GM21786 (cell line): ENCODE data around the gene CLIP2.

ENCODE experiments used
- ATAC-seq: cut with Tn5 transposase; IDR thresholded peaks from one replicate; pipeline ENCODE4 v1.9.1; 2021; ENCODE audit not compliant: unreplicated experiment

Gene CLIP2

DNA sequence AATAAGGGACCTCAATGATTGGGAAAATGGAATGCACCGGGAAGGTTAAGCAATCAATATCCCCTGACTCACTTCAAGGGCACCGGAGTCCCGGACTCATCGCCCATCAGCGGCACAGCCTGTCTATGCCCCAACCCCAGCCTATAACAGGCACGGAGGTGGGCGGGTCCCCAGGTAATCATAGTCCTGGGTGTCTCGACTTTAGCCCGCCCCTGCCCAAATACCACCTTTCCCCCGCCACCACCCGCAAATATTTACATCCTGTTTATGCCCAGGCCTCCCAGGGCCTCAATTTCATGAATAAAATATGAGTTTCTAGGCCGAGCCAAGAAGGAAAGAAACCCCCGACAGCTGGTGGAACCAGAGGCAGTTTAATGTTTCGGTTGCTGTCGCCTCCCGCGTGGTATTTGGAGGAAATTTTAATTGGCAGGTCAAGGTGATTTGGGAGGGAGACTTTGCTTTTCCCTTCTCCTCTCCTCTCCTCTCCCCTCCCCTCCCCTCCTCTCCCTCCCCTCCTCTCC lies 19.4 kb upstream of the CLIP2 start:
- ATAC-seq = peak; percentile 36

DNA sequence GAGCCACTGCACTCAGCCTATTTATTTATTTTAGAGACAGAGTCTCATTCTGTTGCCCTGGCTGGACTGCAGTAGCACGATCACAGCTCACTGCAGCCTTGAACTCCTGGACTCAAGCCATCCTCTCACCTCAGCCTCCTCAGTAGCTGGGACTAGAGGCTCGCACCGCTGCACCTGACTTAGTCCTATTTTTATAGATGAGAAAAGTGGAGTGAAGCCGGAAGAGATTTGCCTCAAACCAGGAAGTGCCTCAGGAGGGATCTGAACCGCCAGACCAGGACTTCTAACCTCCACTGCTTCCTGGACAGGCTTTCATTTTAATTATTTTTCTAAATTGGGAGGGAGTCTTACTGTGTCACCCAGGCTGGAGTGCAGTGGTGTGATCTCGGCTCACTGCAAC lies 17.5 kb upstream of the CLIP2 start:
- no peak for ATAC-seq

DNA sequence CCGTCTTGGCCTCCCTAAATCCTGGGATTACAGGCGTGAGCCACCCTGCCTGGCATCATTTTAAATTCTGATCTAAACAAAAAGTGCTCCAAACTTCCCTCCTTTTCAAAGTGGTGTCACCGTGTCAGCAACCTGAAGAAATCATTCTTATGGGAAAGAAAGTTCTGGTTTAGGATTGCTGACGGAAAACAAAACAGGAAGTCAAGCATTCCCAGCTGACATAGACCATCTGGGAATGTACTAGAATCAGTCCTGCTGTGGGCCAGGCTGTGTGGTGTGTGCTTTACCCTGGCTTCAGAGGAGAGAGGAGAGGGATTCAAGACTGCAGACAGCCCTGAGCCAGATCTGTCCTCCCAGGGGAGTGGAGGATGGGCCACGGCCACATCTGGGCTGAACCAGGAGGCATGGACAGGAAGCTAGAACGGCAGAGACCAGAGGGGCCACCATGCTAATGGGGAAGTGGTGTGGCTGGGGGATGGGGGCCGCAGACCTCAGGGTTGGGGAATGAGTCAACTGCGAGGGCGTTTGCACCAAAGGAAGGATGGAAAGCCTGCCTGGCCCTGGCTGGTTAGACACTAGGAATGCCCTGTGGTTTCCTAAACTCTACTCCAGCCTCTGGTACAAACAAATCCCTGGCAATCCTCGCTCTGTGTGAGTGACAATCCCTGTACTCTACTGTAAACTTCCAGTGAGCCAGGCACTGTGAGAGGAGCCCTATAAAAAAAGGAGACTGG lies 16.7 kb upstream of the CLIP2 start:
- peak; percentile 67 for ATAC-seq

DNA sequence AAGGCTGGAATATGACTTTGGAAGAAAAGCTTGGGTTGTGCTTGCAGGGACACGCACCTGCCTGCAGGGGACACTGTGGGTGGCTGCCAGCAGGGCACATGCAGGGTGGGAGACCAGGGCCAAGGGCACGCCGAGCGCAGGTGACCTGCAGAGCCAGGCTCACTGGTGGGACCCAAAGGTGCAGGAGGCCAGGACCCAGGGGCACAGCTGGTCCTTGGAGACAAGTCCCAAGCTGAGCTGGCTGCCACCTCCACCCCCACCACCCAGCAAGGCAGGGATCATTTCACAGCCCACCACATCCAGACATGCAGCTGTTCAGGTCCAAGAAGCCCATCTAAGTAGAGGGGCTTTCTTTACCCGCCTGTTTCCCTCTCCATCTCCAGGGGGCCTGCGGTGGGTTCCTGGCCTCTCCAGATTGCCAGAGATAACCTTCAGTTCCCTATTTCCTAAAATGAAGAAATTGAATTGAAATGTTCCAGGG lies 13.8 kb upstream of the CLIP2 start:
- ATAC-seq = no peak

DNA sequence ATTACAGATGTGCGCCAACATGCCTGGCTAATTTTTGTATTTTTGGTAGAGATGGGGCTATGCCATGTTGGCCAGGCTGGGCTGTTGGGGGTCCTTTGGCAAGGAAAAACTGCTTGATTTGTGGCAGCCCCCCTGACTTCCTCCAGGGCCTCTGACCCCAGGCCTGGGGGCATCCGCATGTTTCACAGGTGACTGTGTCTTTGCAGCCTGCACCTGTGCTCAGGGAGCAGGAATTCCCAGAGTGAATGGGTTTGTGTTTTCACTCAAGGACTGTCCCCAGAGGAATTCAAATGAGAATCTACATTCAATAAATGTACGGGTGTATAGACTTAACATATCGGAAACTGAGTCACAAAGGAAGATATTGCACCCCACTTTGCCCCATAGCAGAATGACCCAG lies 11.6 kb upstream of the CLIP2 start:
- ATAC-seq = no peak

DNA sequence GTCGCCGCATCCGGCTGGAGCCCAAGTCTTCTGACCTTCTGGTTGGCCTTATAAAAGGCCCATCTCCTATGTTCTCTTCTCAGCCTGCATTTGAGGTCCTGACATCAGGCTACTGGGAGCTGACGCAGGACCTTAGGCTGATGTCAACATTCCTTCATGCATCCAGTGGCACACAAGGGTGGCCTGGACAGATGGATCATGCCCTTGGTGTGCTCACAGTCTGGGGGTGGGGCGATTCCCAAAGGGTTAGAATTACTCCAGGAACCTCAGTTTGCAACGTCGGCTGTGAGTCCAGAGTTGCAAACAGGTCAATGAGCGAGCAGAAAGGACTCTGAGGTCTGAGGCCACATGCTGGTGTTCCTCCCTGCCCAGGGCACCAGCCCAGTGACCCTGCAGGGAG lies 8.2 kb upstream of the CLIP2 start:
- ATAC-seq = no peak

DNA sequence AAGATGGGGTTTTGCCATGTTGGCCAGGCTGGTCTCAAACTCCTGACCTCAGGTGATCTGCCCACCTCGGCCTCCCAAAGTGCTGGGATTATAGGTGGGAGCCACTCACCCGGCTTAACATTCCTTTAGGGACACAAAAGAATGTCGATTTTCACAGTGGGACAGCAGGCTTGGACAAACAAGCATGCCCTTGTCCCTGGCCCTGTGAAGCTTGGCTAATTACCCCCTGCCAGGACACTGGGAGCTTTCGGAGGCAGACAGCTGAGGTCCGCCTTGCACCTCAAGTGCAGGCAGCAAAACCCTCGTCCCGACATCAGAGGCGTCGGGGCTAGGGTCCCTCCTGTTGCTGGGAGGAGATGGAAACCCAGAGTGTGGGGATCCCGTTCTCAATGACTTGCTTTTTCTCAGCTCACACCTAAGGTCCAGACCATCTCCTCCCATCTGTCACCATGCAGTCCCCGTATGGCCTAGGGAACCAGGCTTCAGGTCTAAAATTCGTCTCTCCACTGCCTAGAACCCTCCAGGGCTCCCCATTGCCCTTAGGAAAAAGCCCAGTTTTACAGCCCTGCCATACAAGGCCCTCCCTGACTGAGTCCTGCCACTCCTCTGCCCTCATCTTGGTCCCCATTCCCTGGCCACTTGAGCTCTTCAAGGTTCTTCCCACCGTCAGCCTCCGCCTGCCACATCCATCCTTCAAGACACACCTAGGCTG lies 6.3 kb upstream of the CLIP2 start:
- ATAC-seq = no peak

DNA sequence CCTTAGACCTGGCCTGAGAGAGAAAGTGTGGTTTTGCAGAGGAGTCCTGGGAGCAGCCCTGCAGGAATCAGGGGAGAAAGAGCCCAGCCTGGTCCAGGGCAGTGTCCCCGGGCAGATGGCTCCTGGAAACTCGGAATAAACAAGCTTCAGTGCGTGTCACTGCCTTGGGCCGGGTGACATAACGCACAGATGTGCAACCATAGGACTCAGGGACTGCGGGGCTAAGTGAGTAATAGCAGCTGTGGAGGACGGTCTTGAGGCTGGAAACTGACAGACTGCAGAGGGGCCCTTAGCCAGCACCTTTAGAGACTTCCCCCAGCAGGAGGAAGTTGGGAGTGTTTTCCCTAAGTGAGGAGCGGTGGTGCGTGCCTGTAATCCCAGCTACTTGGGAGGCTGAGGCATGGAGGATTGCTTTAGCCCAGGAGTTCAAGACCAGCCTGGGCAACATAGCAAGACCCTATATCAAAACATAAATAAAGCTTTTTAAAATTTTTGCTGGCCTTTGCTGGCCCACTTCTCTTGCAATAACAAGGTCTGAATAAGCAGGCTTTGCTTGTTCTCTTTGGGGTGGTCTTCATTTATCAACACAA lies 5.3 kb upstream of the CLIP2 start:
- no peak for ATAC-seq

DNA sequence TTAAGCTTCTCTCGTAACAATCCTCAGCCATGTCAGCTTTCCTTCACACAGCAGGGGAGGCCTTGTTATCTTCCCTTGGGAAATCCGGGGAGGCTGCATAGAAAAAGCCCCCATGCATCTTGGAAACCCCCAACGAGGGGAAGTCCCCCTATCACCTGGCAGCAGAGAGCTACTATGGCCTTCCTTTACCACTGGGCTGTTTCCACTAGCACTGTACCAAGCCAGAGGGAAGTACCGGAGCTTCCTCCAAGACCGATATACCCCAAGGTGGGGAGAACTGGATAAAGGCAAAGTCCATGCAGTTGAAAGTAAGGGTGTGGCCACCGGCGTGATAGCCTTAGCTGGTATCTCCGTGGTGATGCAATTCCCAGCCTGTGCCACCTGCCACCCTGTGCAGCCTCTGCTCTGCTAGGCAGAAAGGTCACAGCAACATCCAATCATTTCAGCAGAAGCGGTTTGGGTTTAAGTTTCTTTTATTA lies 4.4 kb upstream of the CLIP2 start:
- peak; percentile 50 for ATAC-seq

DNA sequence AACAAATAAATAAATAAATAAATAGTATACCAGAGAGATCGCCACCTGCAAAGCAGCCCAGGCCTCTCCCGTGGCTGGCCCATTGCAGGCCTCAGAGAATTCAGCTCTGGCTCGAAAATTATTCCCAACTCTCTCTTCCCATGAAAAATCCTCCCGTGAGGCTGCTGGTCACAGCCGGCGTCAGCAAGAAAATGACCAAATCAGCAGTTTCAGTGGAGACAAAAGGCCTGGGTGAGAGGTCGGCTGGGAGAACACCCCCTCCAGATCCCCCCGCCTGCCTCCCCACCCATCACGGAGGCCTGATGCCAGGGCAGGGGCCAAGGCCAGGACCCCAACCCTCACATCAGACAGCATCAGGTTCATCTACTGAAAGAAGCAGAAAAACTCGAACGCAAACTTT lies 3.1 kb upstream of the CLIP2 start:
- no peak for ATAC-seq

DNA sequence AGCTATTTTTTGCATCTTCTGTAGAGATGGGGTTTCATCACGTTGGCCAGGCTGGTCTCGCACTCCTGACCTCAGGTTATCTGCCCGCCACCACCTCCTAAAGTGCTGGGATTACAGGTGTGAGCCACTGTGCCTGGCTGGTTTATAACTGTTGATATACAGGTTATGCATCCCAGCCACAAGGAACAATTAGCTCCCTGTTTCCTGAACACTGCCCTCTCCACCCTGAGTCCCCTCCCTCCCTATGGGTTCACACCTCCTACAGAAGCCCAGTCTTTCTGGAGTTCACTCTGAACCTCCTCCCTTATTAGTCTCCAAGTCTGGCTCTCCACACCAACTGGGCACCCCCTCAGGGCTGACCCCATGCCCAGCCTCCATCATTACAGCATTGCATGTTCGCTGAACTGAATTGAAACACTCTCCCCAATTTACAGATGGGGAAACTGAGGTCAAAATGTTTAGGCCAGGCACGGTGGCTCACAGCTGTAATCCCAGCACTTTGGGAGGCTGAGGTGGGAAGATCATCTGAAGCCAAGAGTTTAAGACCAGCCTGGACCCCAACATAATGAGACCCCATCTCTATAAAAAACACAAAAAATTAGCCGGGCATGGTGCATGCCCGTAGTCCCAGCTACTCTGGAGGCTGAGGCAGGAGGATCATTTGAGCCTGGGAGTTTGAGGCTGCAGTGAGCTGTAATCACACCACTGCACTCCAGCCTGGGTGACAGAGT lies 1.7 kb upstream of the CLIP2 start:
- no peak for ATAC-seq

DNA sequence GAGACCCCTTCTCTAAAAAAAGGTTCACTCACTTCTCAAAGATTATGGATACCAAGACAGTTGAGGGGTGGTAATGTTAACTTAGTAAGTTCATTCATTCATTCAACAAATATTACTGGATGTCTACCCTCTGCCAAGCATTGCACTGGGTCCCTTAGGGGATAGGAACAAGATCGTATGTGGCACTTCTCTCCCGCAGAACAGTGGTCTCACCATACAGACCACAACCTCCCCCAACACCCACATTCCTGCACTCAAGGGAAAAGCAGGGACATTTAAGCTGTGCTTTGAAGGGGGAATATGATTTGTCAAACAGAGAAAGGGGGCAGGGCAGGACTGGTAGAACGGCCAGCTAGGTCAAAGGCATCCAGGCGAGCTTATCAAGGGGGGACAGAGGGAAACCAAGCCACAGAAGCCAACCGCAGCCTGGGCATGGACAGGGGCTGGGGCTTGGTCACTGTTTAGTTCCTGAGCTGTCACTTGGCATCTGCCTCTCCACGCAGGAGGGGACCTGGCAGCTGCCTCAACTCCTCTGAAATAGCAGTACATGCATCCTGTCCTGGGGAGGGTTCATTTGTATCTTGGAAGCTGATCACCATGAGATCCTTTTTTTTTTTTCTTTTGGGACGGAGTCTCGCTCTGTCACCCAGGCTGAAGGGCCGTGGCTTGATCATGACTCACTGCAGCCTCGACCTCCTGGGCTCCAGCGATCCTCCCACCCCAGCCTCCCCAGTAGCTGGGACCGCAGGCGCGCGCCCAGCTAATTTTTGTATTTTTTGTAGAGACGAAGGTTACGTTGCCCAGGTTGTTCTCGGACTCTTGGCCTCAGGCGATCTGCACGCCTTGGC lies 949 bp upstream of the CLIP2 start:
- no peak for ATAC-seq

DNA sequence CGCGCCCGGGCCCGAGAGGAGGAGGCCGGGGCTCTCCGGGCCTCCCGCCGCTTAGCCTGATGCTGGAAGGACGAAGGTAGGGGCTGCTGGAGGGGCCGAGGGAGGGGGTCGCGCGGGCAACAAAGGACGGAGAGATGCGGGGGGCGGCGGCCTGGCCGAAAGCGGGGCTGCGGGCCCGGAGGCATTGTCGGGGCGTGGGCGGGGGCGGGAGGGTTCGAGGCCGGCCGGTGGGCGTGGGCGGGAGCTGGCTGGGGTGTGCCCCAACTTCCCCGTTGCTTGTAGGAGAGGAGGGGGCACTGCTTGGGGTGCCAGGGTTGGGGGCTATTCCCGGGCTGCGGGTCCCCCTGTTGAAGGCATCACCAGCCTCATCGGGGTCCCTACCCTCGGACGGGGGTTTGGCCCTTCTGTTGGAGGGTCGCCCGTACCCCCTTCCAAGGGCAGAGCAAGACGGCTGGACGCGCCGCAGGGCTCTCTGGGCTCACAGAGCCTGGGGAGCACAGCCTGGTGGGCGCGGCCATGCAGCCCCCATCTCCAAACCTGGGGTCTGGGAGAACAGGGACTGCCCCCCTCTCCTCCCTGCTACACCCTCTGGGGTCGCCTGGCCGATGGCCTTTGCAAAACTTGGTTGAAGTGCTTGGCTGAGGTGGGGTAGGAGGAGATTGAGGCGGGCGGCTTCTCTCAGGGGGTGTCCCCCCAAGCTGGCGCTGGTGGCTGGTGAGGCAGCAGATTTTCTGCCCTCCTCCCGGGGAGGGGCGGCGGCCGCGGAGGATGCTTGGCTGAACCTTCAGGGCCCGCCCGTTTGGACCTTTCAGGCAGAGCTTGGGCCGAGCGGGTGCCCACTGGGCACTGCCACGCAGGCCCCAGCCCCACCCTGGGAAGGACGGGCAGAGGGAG lies 699 bp downstream of the CLIP2 start:
- no peak for ATAC-seq

DNA sequence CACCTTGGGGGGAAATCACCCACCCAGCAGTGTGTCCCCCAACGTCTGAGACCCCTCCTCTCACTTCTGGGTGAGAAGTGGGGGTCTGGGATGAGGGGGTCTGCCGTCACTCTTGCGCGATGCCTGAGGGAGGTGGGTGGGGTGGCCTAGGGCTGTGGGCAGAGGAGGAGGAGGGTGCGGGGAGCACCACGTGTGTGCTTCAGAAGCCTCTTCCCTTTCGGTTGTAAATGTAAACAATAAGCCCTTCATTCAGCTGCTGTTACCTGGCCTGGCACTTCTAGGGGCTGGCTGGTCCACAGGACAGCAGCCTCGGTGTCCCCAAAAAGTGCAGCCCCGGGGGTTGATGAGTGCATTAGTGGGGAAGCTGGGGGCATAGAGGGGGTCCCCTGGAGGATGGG lies 1.3 kb downstream of the CLIP2 start:
- ATAC-seq = no peak

DNA sequence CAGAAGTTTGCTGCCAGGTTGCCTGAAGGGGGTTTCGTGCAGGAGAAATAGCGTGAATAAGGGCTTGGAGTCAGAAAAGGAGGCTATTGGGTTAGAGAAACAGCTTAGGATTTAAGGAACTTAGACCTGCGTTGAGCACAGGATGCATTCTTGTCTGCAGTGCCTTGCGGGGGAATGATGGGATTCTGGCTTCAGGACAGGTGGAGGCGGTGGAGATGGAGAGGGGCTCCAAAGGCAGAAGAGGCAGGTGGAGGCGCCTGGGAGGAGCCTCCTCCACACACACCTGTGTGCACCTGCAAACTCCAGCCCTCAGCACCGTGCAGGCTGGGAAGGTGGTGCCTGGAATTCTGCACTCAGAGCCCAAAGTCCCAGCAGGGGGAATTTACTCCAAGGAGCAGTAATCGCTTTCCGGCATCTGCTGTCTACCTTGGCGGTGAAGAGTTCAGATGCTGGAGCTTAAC lies 1.8 kb downstream of the CLIP2 start:
- no peak for ATAC-seq

DNA sequence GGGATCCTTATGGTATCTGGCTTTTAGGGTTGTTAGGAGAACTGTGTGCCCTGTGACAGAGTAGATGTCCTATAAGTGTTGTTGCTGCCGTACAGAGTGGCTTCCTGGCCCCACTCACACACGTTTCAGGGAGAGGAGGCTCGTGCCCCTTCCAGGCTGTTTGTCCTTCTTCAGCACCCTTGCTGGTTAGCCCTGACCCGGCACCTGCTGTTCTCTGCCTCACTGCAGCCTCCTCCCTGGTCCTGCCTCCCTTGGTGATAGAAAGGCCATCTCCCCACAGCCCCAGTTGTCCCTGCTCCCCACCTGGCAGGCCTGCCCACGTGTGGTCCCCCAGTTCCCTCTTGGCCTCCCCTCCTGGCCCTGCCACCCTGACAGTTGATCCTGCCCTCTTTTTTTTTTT lies 2.3 kb downstream of the CLIP2 start:
- ATAC-seq = no peak

DNA sequence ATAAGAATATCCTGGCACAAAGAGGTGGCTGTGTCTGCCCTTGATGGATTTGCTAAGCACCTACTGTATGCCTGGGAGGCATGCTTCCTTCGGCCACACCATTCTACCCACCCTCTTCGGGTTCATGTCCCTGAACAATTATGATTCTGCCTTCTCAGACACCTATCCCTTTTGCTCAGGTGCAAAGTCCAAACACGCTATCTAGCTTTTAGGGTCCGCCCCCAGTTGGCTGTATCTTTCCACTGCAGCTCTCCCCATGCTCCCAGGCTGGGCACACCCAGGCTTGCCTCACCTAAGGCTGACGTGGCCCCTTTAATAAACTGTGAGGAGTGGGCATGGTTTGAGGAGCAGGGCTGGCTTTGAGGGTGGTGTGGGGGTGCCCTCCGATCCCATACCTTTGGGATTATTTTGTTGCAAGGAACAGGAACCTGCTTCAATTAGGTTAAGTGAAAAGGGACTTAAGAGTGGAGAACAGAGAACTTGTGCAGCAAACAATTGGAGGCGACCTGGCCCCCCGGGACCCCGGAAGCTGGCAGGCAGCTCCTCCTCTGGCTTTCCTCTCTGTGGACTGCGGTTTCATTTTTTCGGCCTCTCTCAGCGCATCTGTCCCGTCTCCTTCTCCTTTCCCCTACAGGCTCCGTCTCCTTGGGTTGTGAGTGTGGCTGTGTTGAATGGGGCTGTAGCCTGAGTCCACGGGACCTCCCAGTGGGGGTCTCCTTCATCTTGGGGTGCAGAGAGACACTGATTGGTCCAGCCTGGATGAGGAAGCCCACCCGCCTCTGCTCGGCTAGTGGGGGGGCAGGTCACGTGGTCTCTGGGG lies 3.8 kb downstream of the CLIP2 start:
- ATAC-seq = no peak

DNA sequence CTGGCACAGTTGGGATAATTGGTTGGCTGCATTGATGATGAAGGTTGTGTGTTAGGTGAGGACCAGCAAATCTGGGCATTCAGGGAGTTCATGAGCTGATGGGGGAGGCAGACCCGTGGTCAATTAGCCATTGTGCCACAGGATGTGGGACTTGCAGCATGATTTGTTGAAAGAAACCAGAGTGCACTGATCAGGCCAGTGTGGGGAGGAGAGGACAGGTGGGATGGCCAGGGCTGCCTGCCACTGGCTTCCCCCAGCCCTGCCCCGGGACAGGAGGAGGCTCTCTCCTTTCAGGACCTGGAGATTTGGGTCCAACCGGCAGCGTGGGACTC lies 4.3 kb downstream of the CLIP2 start:
- no peak for ATAC-seq
